ENCODE results near the gene NCOR2.
A peak's percentile ranks its signal among the peaks of the same experiment; 100 is the strongest.

NCOR2 gene

DNA sequence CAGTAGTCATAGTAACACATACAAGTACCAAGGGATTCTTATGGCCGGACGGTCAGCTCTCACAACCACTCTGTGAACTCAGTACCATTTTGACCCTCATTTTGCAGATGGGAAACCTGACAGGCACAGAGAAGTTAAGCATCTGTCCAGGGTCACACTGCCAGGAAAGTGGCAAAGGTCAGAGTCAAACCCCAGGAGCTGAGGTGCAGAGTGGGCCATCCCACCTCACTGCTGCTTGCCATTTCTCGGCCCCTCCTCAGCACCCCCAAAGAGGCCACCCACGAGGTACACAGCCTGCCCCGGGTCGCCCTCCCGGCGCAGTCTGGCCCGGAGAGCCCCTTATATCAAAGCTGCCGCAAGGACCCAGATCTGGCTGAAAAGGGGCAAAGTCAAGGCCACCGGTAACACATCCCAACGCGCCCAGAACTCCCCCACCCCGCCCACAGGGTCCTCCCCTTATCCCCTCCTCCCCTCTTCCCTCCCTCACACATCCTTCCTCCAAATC lies 1.7 kb downstream of the NCOR2 start:
- DNase-seq (ENCODE audit: low spot score) = no peak
- in situ Hi-C loops (cut with MboI; ENCODE audit: low sequenced_read_pairs, unreplicated experiment) = loop anchor here (10.0 kb wide), 1 partner anchor 199 kb away; no protein-coding TSS in a partner anchor
- TF ChIP-seq, protein P1, sequence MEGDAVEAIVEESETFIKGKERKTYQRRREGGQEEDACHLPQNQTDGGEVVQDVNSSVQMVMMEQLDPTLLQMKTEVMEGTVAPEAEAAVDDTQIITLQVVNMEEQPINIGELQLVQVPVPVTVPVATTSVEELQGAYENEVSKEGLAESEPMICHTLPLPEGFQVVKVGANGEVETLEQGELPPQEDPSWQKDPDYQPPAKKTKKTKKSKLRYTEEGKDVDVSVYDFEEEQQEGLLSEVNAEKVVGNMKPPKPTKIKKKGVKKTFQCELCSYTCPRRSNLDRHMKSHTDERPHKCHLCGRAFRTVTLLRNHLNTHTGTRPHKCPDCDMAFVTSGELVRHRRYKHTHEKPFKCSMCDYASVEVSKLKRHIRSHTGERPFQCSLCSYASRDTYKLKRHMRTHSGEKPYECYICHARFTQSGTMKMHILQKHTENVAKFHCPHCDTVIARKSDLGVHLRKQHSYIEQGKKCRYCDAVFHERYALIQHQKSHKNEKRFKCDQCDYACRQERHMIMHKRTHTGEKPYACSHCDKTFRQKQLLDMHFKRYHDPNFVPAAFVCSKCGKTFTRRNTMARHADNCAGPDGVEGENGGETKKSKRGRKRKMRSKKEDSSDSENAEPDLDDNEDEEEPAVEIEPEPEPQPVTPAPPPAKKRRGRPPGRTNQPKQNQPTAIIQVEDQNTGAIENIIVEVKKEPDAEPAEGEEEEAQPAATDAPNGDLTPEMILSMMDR (IDR thresholded peaks at IDR 0.05; ENCODE audit: borderline replicate concordance, control extremely low read depth, extremely low read depth, insufficient read depth, missing control alignments) = no peak

DNA sequence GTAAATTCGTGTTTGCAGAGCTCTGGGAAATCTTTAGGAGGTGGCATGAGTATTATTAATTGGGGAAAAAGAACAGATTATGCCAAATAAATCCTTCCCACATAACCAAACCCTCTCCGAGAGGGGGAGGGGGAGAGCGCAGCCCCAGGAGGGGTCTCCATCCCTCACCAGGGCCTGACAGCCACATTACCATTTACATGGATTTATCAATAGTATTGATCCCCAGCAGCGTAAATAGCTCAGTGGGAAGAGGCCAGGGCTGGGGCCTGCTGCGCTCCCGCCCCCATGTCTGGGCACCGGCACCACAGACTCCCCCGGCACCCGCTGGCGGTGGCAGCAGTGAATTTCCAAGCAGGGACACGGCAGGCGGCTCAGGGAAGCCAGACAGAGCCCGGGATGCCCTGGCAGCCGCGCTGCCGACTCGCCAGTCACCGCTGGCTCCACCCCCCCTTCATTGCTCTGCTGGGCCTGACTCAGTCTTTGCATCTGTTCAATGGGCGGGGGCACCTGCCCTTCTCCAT lies 2.4 kb downstream of the NCOR2 start:
- in situ Hi-C loops (cut with MboI; ENCODE audit: low sequenced_read_pairs, unreplicated experiment) = loop anchor here (10.0 kb wide), 1 partner anchor 200 kb away; no protein-coding TSS in a partner anchor
- no peak for DNase-seq (ENCODE audit: low spot score)
- TF ChIP-seq, protein P1 (IDR thresholded peaks at IDR 0.05; ENCODE audit: borderline replicate concordance, control extremely low read depth, extremely low read depth, insufficient read depth, missing control alignments) = no peak

DNA sequence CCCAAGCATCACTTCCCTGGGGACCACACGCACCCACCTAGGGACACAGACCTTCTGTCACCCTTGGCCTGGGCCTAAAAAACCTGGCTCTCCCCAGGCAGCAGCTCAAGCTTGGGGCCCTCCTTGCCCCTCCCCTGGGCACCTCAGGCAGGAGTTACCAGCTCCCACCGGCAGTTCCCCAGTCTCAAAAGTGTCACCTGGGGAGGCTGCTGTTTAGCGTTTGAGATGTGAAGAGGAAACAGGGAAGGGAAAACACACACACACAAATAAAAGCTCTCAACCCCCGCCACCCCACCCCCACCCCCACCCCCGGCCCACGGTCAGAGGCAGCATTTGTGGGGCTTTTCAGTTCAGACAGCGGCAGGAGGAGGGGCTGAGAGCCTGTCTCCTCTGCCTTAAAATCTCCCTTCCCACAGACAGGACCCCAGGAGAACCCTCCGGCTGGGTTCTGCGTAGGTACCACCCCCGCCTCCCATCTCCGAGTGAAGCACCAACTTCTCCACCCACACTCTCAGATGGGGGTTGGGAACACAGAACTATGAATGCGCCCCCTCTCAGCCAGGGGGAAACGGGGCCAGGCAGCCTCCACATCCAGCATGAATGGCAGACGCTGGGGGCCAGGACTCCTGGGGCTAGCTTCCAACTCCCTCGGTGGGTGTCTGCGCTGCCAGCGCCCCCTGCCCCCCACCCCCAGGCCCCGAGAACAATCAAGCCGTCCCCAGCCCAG lies 3.0 kb downstream of the NCOR2 start:
- DNase-seq (ENCODE audit: low spot score) = peak; percentile 60
- in situ Hi-C loops (cut with MboI; ENCODE audit: low sequenced_read_pairs, unreplicated experiment) = loop anchor here (10.0 kb wide), 1 partner anchor 200 kb away; no protein-coding TSS in a partner anchor
- TF ChIP-seq, protein P1 (IDR thresholded peaks at IDR 0.05; ENCODE audit: borderline replicate concordance, control extremely low read depth, extremely low read depth, insufficient read depth, missing control alignments) = no peak

DNA sequence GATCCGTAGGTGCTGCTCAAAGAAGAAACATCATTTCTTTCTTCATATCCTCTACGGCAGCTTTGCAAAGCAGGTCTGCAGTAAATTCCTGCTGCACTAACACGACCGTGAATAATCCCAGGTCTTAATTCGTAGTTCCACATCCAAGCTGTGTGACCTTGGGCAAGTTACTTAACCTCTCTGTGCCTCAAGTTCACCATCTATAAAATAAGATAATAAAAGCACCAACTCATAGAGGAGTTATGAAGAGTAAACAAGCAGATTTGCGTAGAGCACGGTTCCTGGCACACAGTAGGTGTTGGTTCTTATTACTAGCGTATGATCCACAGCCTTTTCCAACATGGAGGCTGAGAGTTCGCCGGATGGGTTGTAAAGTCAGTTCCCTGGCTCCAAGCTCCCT lies 3.6 kb downstream of the NCOR2 start:
- TF ChIP-seq, protein P1 (IDR thresholded peaks at IDR 0.05; ENCODE audit: borderline replicate concordance, control extremely low read depth, extremely low read depth, insufficient read depth, missing control alignments) = no peak
- in situ Hi-C loops (cut with MboI; ENCODE audit: low sequenced_read_pairs, unreplicated experiment) = loop anchor here (10.0 kb wide), 1 partner anchor 201 kb away; no protein-coding TSS in a partner anchor
- DNase-seq (ENCODE audit: low spot score) = no peak

DNA sequence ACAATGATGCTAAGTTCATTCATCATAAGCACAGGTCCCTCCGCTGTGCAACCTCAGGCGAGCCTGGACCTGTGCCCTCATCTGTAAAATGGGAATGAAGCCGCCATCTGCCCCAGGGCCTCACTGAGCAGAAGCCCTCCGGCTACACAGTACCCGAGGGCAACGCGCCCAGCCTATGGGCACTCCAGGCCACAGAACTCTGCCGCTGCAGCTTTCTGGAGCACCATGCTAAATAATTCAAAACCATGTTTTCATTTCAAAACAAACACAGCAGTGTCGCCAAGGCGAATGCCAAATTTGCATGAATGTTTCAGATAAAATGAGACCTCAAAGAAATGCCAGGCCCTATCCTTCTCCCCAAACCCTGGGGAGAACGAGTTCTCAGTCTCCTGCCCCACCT lies 4.0 kb downstream of the NCOR2 start:
- DNase-seq (ENCODE audit: low spot score) = no peak
- TF ChIP-seq, protein P1 (IDR thresholded peaks at IDR 0.05; ENCODE audit: borderline replicate concordance, control extremely low read depth, extremely low read depth, insufficient read depth, missing control alignments) = no peak
- in situ Hi-C loops (cut with MboI; ENCODE audit: low sequenced_read_pairs, unreplicated experiment) = loop anchor here (10.0 kb wide), 1 partner anchor 201 kb away; no protein-coding TSS in a partner anchor

DNA sequence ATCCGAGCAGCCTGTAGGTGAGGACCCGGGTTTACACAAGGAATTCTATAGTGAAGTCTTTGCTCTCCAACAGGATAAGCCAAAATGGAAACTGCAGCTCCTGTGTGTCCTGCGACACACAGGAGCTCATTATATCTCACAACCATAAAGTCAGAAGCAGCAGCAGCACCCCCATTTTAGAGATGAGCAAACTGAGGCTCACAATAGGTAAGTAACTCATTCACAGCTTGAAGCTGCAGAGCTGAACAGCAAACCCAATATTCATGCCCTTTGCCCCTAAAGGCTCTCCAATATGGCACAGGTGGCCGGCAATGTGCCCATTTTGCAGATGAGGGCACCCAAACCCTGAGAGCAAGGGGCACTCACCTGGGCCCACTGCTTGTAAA lies 4.6 kb downstream of the NCOR2 start:
- no peak for DNase-seq (ENCODE audit: low spot score)
- in situ Hi-C loops (cut with MboI; ENCODE audit: low sequenced_read_pairs, unreplicated experiment) = loop anchor here (10.0 kb wide), 1 partner anchor 202 kb away; no protein-coding TSS in a partner anchor
- TF ChIP-seq, protein P1 (IDR thresholded peaks at IDR 0.05; ENCODE audit: borderline replicate concordance, control extremely low read depth, extremely low read depth, insufficient read depth, missing control alignments) = no peak
